Small intestine (tissue), 7 donors: Measurements from ENCODE around the gene ETV1. TPM values are rescaled to one million over a fixed set of nuclear protein-coding genes. Genes with fewer than 3 reads are reported as not detected.

ENCODE experiments used
- DNase-seq, 2 donors: peaks; one replicate each; pipeline versions ENCODE4 v3.0.0 to v3.0.0-alpha.2; 2013
- FAIRE-seq: peaks from 2 replicates; lab custom pipeline; 2012; peaks lifted over from hg19 to GRCh38; lab: Jason Lieb, UNC
- H3K27ac ChIP-seq, 3 donors: one replicate each; pipeline ENCODE4 v1.5.1; 2013; ENCODE audit warnings: low read length in 2 of 3, mild to moderate bottlenecking in 2 of 3, control low read depth in 1 of 3, inconsistent platforms in 1 of 3, low read depth in 1 of 3, moderate library complexity in 1 of 3
- H3K27me3 ChIP-seq, 3 donors: one replicate each; pipeline ENCODE4 v1.6.1; 2013; ENCODE audit warnings: low read length in 3 of 3, inconsistent platforms in 1 of 3; ENCODE audit not compliant: control insufficient read depth in 3 of 3, insufficient read depth in 3 of 3
- H3K36me3 ChIP-seq, 3 donors: one replicate each; pipeline ENCODE4 v1.6.1; 2013; ENCODE audit warnings: low read length in 3 of 3, inconsistent platforms in 1 of 3, low read depth in 1 of 3, mild to moderate bottlenecking in 1 of 3, moderate library complexity in 1 of 3; ENCODE audit not compliant: control insufficient read depth in 3 of 3, insufficient read depth in 2 of 3
- H3K4me1 ChIP-seq, 3 donors: one replicate each; pipeline ENCODE4 v1.6.1; 2013; ENCODE audit warnings: low read length in 2 of 3, inconsistent platforms in 1 of 3, low read depth in 1 of 3, mild to moderate bottlenecking in 1 of 3, moderate library complexity in 1 of 3; ENCODE audit not compliant: control insufficient read depth in 3 of 3, insufficient read depth in 2 of 3
- H3K4me3 ChIP-seq, 3 donors: one replicate each; pipeline ENCODE4 v1.5.1; 2013; ENCODE audit warnings: low read length in 3 of 3, control low read depth in 1 of 3, inconsistent platforms in 1 of 3, low read depth in 1 of 3, mild to moderate bottlenecking in 1 of 3, moderate library complexity in 1 of 3
- H3K9me3 ChIP-seq, 2 donors: one replicate each; pipeline ENCODE4 v1.6.1; 2013; ENCODE audit warnings: low read depth in 1 of 2, low read length in 1 of 2; ENCODE audit not compliant: control insufficient read depth in 2 of 2, insufficient read depth in 1 of 2
- WGBS, 3 donors: extraction: QIAGEN DNeasy Blood & Tissue Kit; methylation state at CpG; one replicate each; pipeline ENCODE4 v1.1.7; 2013; 5-methylcytosine and 5-hydroxymethylcytosine counted together
- polyA plus RNA-seq, 4 donors: library from polyadenylated mRNA; stranded (reverse) in 3 of 4; unstranded in 1 of 4; fragments of 200-250 nt in 3 of 4; fragments of 120-200 nt in 1 of 4; gene quantifications; one replicate each; pipeline versions ENCODE4 v1.2.1 to v1.2.3, GENCODE V29; 2013
- donor health status: healthy with polysubstance abuse.
- donor health status: control.
- donor health status: control.
- donor health status: Bipolar disorder and iron deficiency.
- donor health status: healthy.

ETV1 gene
- polyA plus RNA-seq, 4 donors: under 0.01 to 13.0 (median 1.9) TPM

- Histone ChIP-seq H3K4me3 (no peak overlapping the region), H3K36me3 (no peaks in the 10 kb centered on the region), H3K4me1 (no peaks in the 10 kb centered on the region), H3K9me3 (no peaks in the 10 kb centered on the region), H3K27me3 (no peaks in the 10 kb centered on the region), H3K27ac (no peak overlapping the region)
- 82 to 87% (median 84%) methylated on average over 2 of the region's 2 CpGs for WGBS, 3 donors
- DNase-seq (no peak), FAIRE-seq (no peak)
Observed at GRCh38 chr7:13955494-13955893, 34.0 kb downstream of the ETV1 start.

GRCh38 chr7:13953368-13953767 is 36.1 kb downstream of the ETV1 start:
- Histone ChIP-seq H3K4me3 (no peak overlapping the region), H3K27ac (no peak overlapping the region), H3K36me3 (no peaks in the 10 kb centered on the region), H3K27me3 (no peaks in the 10 kb centered on the region), H3K9me3 (no peaks in the 10 kb centered on the region), H3K4me1 (peaks cover 0 to 6% (median 0%) of the 10 kb centered on the region in 3 donors)
- DNase-seq (no peak), FAIRE-seq (no peak)
- whole genome bisulfite sequencing, 3 donors: 64 to 87% (median 75%) methylated on average over 3 of the region's 3 CpGs

GRCh38 chr7:13952921-13953320 is 36.5 kb downstream of the ETV1 start:
- 69 to 79% (median 74%) methylated on average over 2 of the region's 2 CpGs for WGBS, 3 donors
- Histone ChIP-seq H3K27me3 (no peaks in the 10 kb centered on the region), H3K4me1 (peaks cover 0 to 6% (median 0%) of the 10 kb centered on the region in 3 donors), H3K9me3 (no peaks in the 10 kb centered on the region), H3K36me3 (no peaks in the 10 kb centered on the region), H3K4me3 (no peak overlapping the region), H3K27ac (no peak overlapping the region)
- no peak for DNase-seq
- FAIRE-seq: no peak

GRCh38 chr7:13949939-13950338 is 39.5 kb downstream of the ETV1 start:
- 32 to 52% (median 38%) methylated on average over 4 of the region's 4 CpGs for WGBS, 3 donors
- no peaks in the 10 kb centered on the region for H3K36me3 ChIP-seq
- FAIRE-seq (no peak), DNase-seq (peak in 1 of 2 donors; percentile 7)
- no peaks in the 10 kb centered on the region for H3K27me3 ChIP-seq
- H3K9me3 ChIP-seq: no peaks in the 10 kb centered on the region
- no peak overlapping the region for H3K4me3 ChIP-seq
- peaks cover 0 to 6% (median 0%) of the 10 kb centered on the region in 3 donors for H3K4me1 ChIP-seq
- no peak overlapping the region for H3K27ac ChIP-seq

- Histone ChIP-seq H3K27ac (no peak overlapping the region), H3K9me3 (no peaks in the 10 kb centered on the region), H3K4me1 (peaks cover 0 to 6% (median 0%) of the 10 kb centered on the region in 3 donors), H3K27me3 (no peaks in the 10 kb centered on the region), H3K4me3 (no peak overlapping the region), H3K36me3 (no peaks in the 10 kb centered on the region)
- DNase-seq (peak; percentile 14 to 44), FAIRE-seq (no peak)
- WGBS, 3 donors: 21 to 52% (median 23%) methylated on average over 2 of the region's 2 CpGs
Observed at GRCh38 chr7:13949445-13949844, 40.0 kb downstream of the ETV1 start.

GRCh38 chr7:13948019-13948801 is 41.3 kb downstream of the ETV1 start:
- Histone ChIP-seq H3K9me3 (no peaks in the 10 kb centered on the region), H3K27me3 (no peaks in the 10 kb centered on the region), H3K27ac (no peak overlapping the region), H3K4me3 (no peak overlapping the region), H3K36me3 (no peaks in the 10 kb centered on the region), H3K4me1 (peaks cover 0 to 6% (median 0%) of the 10 kb centered on the region in 3 donors)
- DNase-seq: no peak
- no peak for FAIRE-seq
- 71 to 82% (median 82%) methylated on average over 9 of the region's 9 CpGs for WGBS, 3 donors

- no peak overlapping the region for H3K27ac ChIP-seq
- WGBS, 3 donors: 85 to 95% (median 94%) methylated on average over 1 of the region's 1 CpG
- no peaks in the 10 kb centered on the region for H3K27me3 ChIP-seq
- no peaks in the 10 kb centered on the region for H3K9me3 ChIP-seq
- no peak for DNase-seq
- peaks cover 0 to 6% (median 0%) of the 10 kb centered on the region in 3 donors for H3K4me1 ChIP-seq
- no peak overlapping the region for H3K4me3 ChIP-seq
- H3K36me3 ChIP-seq: no peaks in the 10 kb centered on the region
- FAIRE-seq: no peak
Observed at GRCh38 chr7:13947535-13947934, 41.9 kb downstream of the ETV1 start.

- no peaks in the 10 kb centered on the region for H3K36me3 ChIP-seq
- no peaks in the 10 kb centered on the region for H3K27me3 ChIP-seq
- no peak for DNase-seq
- H3K9me3 ChIP-seq: no peaks in the 10 kb centered on the region
- 65 to 94% (median 84%) methylated on average over 1 of the region's 1 CpG for WGBS, 3 donors
- peaks cover 0 to 6% (median 0%) of the 10 kb centered on the region in 3 donors for H3K4me1 ChIP-seq
- H3K27ac ChIP-seq: no peak overlapping the region
- no peak for FAIRE-seq
- no peak overlapping the region for H3K4me3 ChIP-seq
Observed at GRCh38 chr7:13946181-13946580, 43.3 kb downstream of the ETV1 start.
